Keratinocyte (primary cell): ENCODE measurements around the gene ZNF362.

ENCODE experiments used
- EZH2 ChIP-seq: IDR thresholded peaks from one replicate; pipeline ENCODE4 v1.6.1; 2012; ENCODE audit warnings: inconsistent platforms, mild to moderate bottlenecking, low read length, moderate library complexity
- TF ChIP-seq, protein P1 (sequence below), 3 experiments: IDR thresholded peaks in 1 of 3; conservative IDR thresholded peaks in 1 of 3; optimal IDR thresholded peaks in 1 of 3; 2 replicates in 2 of 3; 3 replicates in 1 of 3; pipeline versions ENCODE3 to v1.5.1; 2011; ENCODE audit warnings: low read length in 3 of 3, mild to moderate bottlenecking in 3 of 3, moderate library complexity in 2 of 3, control low read depth in 1 of 3, inconsistent platforms in 1 of 3; ENCODE audit not compliant: insufficient read depth in 2 of 3; ENCODE audit errors: extremely low read depth in 1 of 3

DNA sequence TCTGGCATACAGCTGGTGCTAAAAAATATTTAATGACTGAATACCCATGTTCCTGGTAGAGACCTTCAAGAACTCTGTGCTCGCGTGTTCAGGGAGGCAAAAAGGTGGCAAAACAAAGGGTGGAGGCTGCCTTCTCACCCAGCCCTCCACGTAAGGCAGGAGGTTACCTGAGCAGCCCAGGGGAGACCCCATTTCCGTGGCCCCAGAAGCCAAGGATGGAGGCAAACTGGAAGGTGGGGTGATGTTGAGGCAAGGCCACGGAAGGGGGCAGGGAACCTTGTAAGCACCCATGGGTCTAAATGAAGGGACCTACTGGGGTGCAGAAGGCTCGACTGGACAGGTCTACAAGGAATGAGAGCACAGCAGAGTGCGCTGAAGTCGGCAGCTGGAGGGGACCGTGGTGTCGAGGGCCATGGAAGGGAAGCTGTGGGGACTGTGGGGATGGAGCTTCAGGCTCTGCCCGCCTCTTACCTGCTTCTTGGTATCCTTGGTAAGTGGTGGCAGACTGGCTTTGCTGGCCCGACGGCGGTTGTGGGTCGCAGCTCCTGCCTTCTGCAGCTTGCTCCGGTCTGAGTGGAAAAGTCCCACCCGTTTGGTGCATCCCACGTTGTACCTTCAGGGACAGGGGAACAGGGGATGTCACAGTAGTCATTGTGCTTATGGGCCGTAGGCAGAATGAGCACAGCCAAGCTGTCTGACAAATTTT, 73.5 kb downstream of the ZNF362 start:
- TF ChIP-seq, protein P1, sequence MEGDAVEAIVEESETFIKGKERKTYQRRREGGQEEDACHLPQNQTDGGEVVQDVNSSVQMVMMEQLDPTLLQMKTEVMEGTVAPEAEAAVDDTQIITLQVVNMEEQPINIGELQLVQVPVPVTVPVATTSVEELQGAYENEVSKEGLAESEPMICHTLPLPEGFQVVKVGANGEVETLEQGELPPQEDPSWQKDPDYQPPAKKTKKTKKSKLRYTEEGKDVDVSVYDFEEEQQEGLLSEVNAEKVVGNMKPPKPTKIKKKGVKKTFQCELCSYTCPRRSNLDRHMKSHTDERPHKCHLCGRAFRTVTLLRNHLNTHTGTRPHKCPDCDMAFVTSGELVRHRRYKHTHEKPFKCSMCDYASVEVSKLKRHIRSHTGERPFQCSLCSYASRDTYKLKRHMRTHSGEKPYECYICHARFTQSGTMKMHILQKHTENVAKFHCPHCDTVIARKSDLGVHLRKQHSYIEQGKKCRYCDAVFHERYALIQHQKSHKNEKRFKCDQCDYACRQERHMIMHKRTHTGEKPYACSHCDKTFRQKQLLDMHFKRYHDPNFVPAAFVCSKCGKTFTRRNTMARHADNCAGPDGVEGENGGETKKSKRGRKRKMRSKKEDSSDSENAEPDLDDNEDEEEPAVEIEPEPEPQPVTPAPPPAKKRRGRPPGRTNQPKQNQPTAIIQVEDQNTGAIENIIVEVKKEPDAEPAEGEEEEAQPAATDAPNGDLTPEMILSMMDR (optimal IDR thresholded peaks at IDR 0.05 in 1 of 3, IDR thresholded peaks at IDR 0.05 in 1 of 3, conservative IDR thresholded peaks at IDR 0.05 in 1 of 3; ENCODE audit: extremely low read depth in 1 of 3, insufficient read depth in 2 of 3, low read length in 3 of 3) = no peak
- TF ChIP-seq EZH2 = no peak
